Measurements from ENCODE around the gene PMIS2.

DNA sequence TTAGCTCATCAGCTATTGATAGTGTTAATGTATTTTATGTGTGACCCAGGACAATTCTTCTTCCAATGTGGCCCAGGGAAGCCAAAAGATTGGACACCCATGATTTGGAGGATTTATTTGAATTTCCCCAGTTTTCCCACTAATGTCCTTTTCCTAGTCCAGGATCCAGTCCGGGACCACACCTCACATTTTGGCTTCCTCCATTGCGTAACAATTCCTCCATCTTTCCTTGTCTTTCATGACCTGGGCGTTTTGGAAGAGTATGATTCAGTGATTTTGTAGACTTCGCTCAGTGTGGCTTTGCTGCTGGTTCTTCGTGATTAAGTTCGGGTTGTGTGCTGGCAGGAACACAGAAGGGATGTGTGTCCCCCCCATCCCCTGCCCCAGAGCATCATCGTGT is 19.2 kb upstream of the PMIS2 start:
- no peak for TF ChIP-seq CTCF (IDR thresholded peaks at IDR 0.05)
- TF ChIP-seq REST (IDR thresholded peaks at IDR 0.05; ENCODE audit: insufficient read depth in 1 of 2, low read depth in 2 of 2, low read length in 1 of 2): no peak
- no peak for TF ChIP-seq SIN3A (IDR thresholded peaks at IDR 0.05; ENCODE audit: borderline replicate concordance, insufficient read depth, low read depth, low read length)

Data from Panc1 (cell line).